Upper lobe of left lung (tissue), 6 donors: ENCODE results near the gene TBXAS1. TPM values are rescaled to one million over a fixed set of nuclear protein-coding genes. Genes with fewer than 3 reads are reported as not detected.

ENCODE experiments used
- ATAC-seq, 2 donors: fragments of 200-7000 bp; cut with Tn5 transposase; one replicate each; pipeline ENCODE4 v1.9.1; 2022; ENCODE audit warnings: mild to moderate bottlenecking in 2 of 2, moderate library complexity in 2 of 2; ENCODE audit not compliant: low FRiP score in 2 of 2
- DNase-seq, 2 donors: peaks; one replicate each; pipeline ENCODE4 v3.0.0-alpha.2; 2019 to 2020
- H3K27ac ChIP-seq, 4 donors: fragments of 200-600 bp; sonication (generic); one replicate each; pipeline ENCODE4 v1.5.1; 2016 to 2019
- H3K27me3 ChIP-seq, 4 donors: fragments of 200-600 bp; sonication (generic); one replicate each; pipeline ENCODE4 v1.5.1; 2017 to 2019
- H3K36me3 ChIP-seq, 4 donors: fragments of 200-600 bp; sonication (generic); one replicate each; pipeline ENCODE4 v1.5.1; 2016 to 2019
- H3K4me1 ChIP-seq, 4 donors: fragments of 200-600 bp; sonication (generic); one replicate each; pipeline ENCODE4 v1.5.1; 2018 to 2019
- H3K4me3 ChIP-seq, 4 donors: fragments of 200-600 bp; sonication (generic); one replicate each; pipeline ENCODE4 v1.5.1; 2017 to 2019; ENCODE audit warnings: mild to moderate bottlenecking in 2 of 4, moderate library complexity in 1 of 4
- H3K9me3 ChIP-seq, 4 donors: fragments of 200-600 bp; sonication (generic); one replicate each; pipeline ENCODE4 v1.5.1; 2018 to 2019
- CTCF ChIP-seq, 6 experiments: fragments of 450-650 bp in 4 of 6; fragments of 200-600 bp in 2 of 6; sonication (generic) in 2 of 6; IDR thresholded peaks; one replicate each; pipeline ENCODE4 v1.5.1; 2016 to 2019; ENCODE audit warnings: antibody characterized with exemption in 6 of 6
- EP300 ChIP-seq, 4 donors: sonication (generic); formaldehyde crosslinking; IDR thresholded peaks; one replicate each; pipeline ENCODE4 v1.5.1; 2017; ENCODE audit warnings: antibody characterized with exemption in 4 of 4, control low read depth in 2 of 4
- POLR2A ChIP-seq, 4 donors: fragments of 450-650 bp; IDR thresholded peaks; one replicate each; pipeline ENCODE4 v1.5.1; 2016 to 2017; ENCODE audit warnings: antibody characterized with exemption in 4 of 4, mild to moderate bottlenecking in 2 of 4
- POLR2AphosphoS5 ChIP-seq, 2 donors: sonication (generic); formaldehyde crosslinking; IDR thresholded peaks; one replicate each; pipeline ENCODE4 v1.5.1; 2017; ENCODE audit warnings: antibody characterized with exemption in 2 of 2
- WGBS, 2 donors: methylation state at CpG; one replicate each; pipeline ENCODE4 v1.1.5; 2017 to 2018; 5-methylcytosine and 5-hydroxymethylcytosine counted together
- total RNA-seq, 6 donors: library from RNA; depleted of rRNA in 4 of 6; stranded (reverse); fragments of >200 nt in 4 of 6; gene quantifications; one replicate each; pipeline versions ENCODE4 v1.1.0 to v1.2.1, GENCODE V29; 2016 to 2021
- donor health status: DM: no; HTN: no; CAD: no; lungs with moderate emphysema.
- donor health status: DM: no; HTN: yes; CAD: no; lungs with severe emphysema.

The TBXAS1 gene
- total RNA-seq, 6 donors from 2014 or later: 62.8 to 317 (median 85.6) TPM

GRCh38 chr7:139845443-139845805, 16.4 kb downstream of the TBXAS1 start:
- H3K4me3 ChIP-seq: no peak overlapping the region
- no peak for TF ChIP-seq CTCF (IDR thresholded peaks at IDR 0.05)
- no peak for TF ChIP-seq POLR2A (IDR thresholded peaks at IDR 0.05)
- TF ChIP-seq EP300 (IDR thresholded peaks at IDR 0.05): no peak
- no peak for TF ChIP-seq POLR2AphosphoS5 (IDR thresholded peaks at IDR 0.05)
- H3K9me3 ChIP-seq: no peaks in the 10 kb centered on the region
- H3K27me3 ChIP-seq: no peaks in the 10 kb centered on the region
- no peaks in the 10 kb centered on the region for H3K36me3 ChIP-seq
- WGBS, 2 donors: 75 to 78% methylated on average over 4 of the region's 4 CpGs
- DNase-seq (no peak), ATAC-seq (no peak)
- H3K4me1 ChIP-seq: peaks cover 6 to 12% (median 8%) of the 10 kb centered on the region in 4 donors
- no peak overlapping the region for H3K27ac ChIP-seq

GRCh38 chr7:139846297-139846696, 17.2 kb downstream of the TBXAS1 start:
- no peaks in the 10 kb centered on the region for H3K36me3 ChIP-seq
- no peak overlapping the region for H3K4me3 ChIP-seq
- DNase-seq (no peak), ATAC-seq (no peak)
- WGBS, 2 donors: 89 to 94% methylated on average over 4 of the region's 4 CpGs
- no peaks in the 10 kb centered on the region for H3K9me3 ChIP-seq
- H3K27ac ChIP-seq: no peak overlapping the region
- H3K4me1 ChIP-seq: peaks cover 6 to 12% (median 8%) of the 10 kb centered on the region in 4 donors
- H3K27me3 ChIP-seq: no peaks in the 10 kb centered on the region
- TF ChIP-seq EP300 (IDR thresholded peaks at IDR 0.05) (no peak), POLR2A (IDR thresholded peaks at IDR 0.05) (no peak), POLR2AphosphoS5 (IDR thresholded peaks at IDR 0.05) (no peak), CTCF (IDR thresholded peaks at IDR 0.05) (no peak)

GRCh38 chr7:139848274-139848673, 19.2 kb downstream of the TBXAS1 start:
- no peak for ATAC-seq
- Histone ChIP-seq H3K27me3 (no peaks in the 10 kb centered on the region), H3K4me3 (no peak overlapping the region), H3K27ac (no peak overlapping the region), H3K36me3 (no peaks in the 10 kb centered on the region), H3K4me1 (peaks cover 0 to 3% (median 0%) of the 10 kb centered on the region in 4 donors), H3K9me3 (no peaks in the 10 kb centered on the region)
- 97% methylated on average over 2 of the region's 2 CpGs for whole genome bisulfite sequencing, 2 donors
- no peak for TF ChIP-seq EP300 (IDR thresholded peaks at IDR 0.05)
- no peak for DNase-seq

GRCh38 chr7:139850906-139851305, 21.8 kb downstream of the TBXAS1 start:
- Histone ChIP-seq H3K4me3 (no peak overlapping the region), H3K27ac (no peak overlapping the region), H3K4me1 (peaks cover 0 to 21% (median 16%) of the 10 kb centered on the region in 4 donors), H3K27me3 (no peaks in the 10 kb centered on the region), H3K36me3 (no peaks in the 10 kb centered on the region), H3K9me3 (no peaks in the 10 kb centered on the region)
- WGBS, 2 donors: 73 to 82% methylated on average over 3 of the region's 3 CpGs
- no peak for ATAC-seq
- DNase-seq: no peak
- TF ChIP-seq EP300 (IDR thresholded peaks at IDR 0.05): no peak
- TF ChIP-seq CTCF (IDR thresholded peaks at IDR 0.05): no peak
- no peak for TF ChIP-seq POLR2A (IDR thresholded peaks at IDR 0.05)
- no peak for TF ChIP-seq POLR2AphosphoS5 (IDR thresholded peaks at IDR 0.05)

- no peaks in the 10 kb centered on the region for H3K27me3 ChIP-seq
- H3K9me3 ChIP-seq: no peaks in the 10 kb centered on the region
- no peaks in the 10 kb centered on the region for H3K36me3 ChIP-seq
- WGBS, 2 donors: 89 to 91% methylated on average over 4 of the region's 4 CpGs
- no peak for ATAC-seq
- no peak overlapping the region for H3K4me3 ChIP-seq
- TF ChIP-seq POLR2A (IDR thresholded peaks at IDR 0.05) (no peak), POLR2AphosphoS5 (IDR thresholded peaks at IDR 0.05) (no peak), CTCF (IDR thresholded peaks at IDR 0.05) (no peak), EP300 (IDR thresholded peaks at IDR 0.05) (no peak)
- no peak for DNase-seq
- H3K4me1 ChIP-seq: peaks cover 0 to 21% (median 16%) of the 10 kb centered on the region in 4 donors
- H3K27ac ChIP-seq: no peak overlapping the region
Observed at GRCh38 chr7:139851770-139852481, 22.9 kb downstream of the TBXAS1 start.
